Mesendoderm (in vitro differentiated cells): ENCODE measurements around the gene ADARB2.
A peak's percentile ranks its signal among the peaks of the same experiment; 100 is the strongest.
"Not testable (repeated sequence)": the region's sequence is repeated elsewhere in the genome, so short reads cannot be mapped to it uniquely, and the experiment has no call there.

Experiments
- DNase-seq: peaks from one replicate; pipeline ENCODE4 v3.0.0; 2013
- H2AK5ac ChIP-seq: 2 replicates; pipeline ENCODE4 v1.6.1; 2013; ENCODE audit warnings: low read length, inconsistent platforms
- H2BK120ac ChIP-seq: 2 replicates; pipeline ENCODE4 v1.6.1; 2013; ENCODE audit warnings: low read depth, mild to moderate bottlenecking, low read length, moderate library complexity, mixed read lengths
- H2BK15ac ChIP-seq: replicated peaks from 2 replicates; pipeline ENCODE4 v1.6.1; 2013; ENCODE audit warnings: low read depth, mild to moderate bottlenecking, moderate library complexity
- H2BK5ac ChIP-seq: 2 replicates; pipeline ENCODE4 v1.6.1; 2013; ENCODE audit warnings: low read length, inconsistent platforms
- H3K18ac ChIP-seq: 2 replicates; pipeline ENCODE4 v1.6.1; 2013; ENCODE audit warnings: mild to moderate bottlenecking, low read length, mixed read lengths
- H3K23ac ChIP-seq: one replicate; pipeline ENCODE4 v1.6.1; 2013; ENCODE audit warnings: low read length
- H3K27ac ChIP-seq: 2 replicates; pipeline ENCODE4 v1.5.1; 2013; ENCODE audit warnings: low read depth, mild to moderate bottlenecking, inconsistent platforms, low read length, moderate library complexity
- H3K27me3 ChIP-seq: 2 replicates; pipeline ENCODE4 v1.6.1; 2013; ENCODE audit warnings: low read length, control low read depth, mild to moderate bottlenecking, inconsistent platforms; ENCODE audit not compliant: insufficient read depth, poor library complexity
- H3K36me3 ChIP-seq: 2 replicates; pipeline ENCODE4 v1.6.1; 2013; ENCODE audit warnings: low read length, inconsistent platforms; ENCODE audit not compliant: control insufficient read depth, insufficient read depth
- H3K4ac ChIP-seq: one replicate; pipeline ENCODE4 v1.6.1; 2013; ENCODE audit warnings: low read depth, mild to moderate bottlenecking, low read length, moderate library complexity
- H3K4me1 ChIP-seq: 2 replicates; pipeline ENCODE4 v1.6.1; 2013; ENCODE audit warnings: low read depth, low read length, inconsistent platforms; ENCODE audit not compliant: control insufficient read depth
- H3K4me2 ChIP-seq: 2 replicates; pipeline ENCODE4 v1.6.1; 2013; ENCODE audit warnings: low read length
- H3K4me3 ChIP-seq: 2 replicates; pipeline ENCODE4 v1.5.1; 2013; ENCODE audit warnings: mild to moderate bottlenecking, low read length
- H3K56ac ChIP-seq: one replicate; pipeline ENCODE4 v1.6.1; 2013; ENCODE audit warnings: low read length
- H3K79me1 ChIP-seq: 2 replicates; pipeline ENCODE4 v1.6.1; 2013; ENCODE audit warnings: low read length, inconsistent platforms
- H3K79me2 ChIP-seq: 2 replicates; pipeline ENCODE4 v1.6.1; 2013; ENCODE audit warnings: mild to moderate bottlenecking, low read length; ENCODE audit not compliant: control insufficient read depth, insufficient read depth
- H3K9ac ChIP-seq: 2 replicates; pipeline ENCODE4 v1.6.1; 2013; ENCODE audit warnings: low read length, inconsistent platforms
- H4K5ac ChIP-seq: one replicate; pipeline ENCODE4 v1.6.1; 2013; ENCODE audit warnings: low read length
- H4K8ac ChIP-seq: one replicate; pipeline ENCODE4 v1.6.1; 2013; ENCODE audit warnings: low read depth, mild to moderate bottlenecking, control low read depth, low read length, moderate library complexity
- WGBS: extraction: QIAGEN DNeasy Blood & Tissue Kit; methylation state at CpG from one replicate; pipeline ENCODE4 v1.1.7; 2013; ENCODE audit warnings: low lambda C conversion rate, missing lambda C conversion rate; ENCODE audit not compliant: insufficient coverage; ENCODE audit errors: extremely low coverage; 5-methylcytosine and 5-hydroxymethylcytosine counted together

ADARB2 gene

GRCh38 chr10:1328161-1328823 lies 409.0 kb downstream of the ADARB2 start:
- H3K79me2 ChIP-seq, result no peaks in the 10 kb centered on the region
- no peak for DNase-seq
- H2BK120ac ChIP-seq, result no peak overlapping the region
- no peak overlapping the region for H3K18ac ChIP-seq
- no peak overlapping the region for H4K8ac ChIP-seq
- no peak overlapping the region for H2BK5ac ChIP-seq
- no peak overlapping the region for H4K5ac ChIP-seq
- no peak overlapping the region for H3K4me3 ChIP-seq
- no peak overlapping the region for H3K4ac ChIP-seq
- WGBS, result no CpG with 5 or more reads among the region's 15 CpGs
- H3K56ac ChIP-seq, result no peak overlapping the region
- no peaks in the 10 kb centered on the region for H3K79me1 ChIP-seq
- no peak overlapping the region for H3K27ac ChIP-seq
- no peak overlapping the region for H2BK15ac ChIP-seq
- H3K4me1 ChIP-seq, result no peaks in the 10 kb centered on the region
- H2AK5ac ChIP-seq, result no peak overlapping the region
- no peak overlapping the region for H3K23ac ChIP-seq
- H3K36me3 ChIP-seq, result no peaks in the 10 kb centered on the region
- H3K9ac ChIP-seq, result no peak overlapping the region
- no peaks in the 10 kb centered on the region for H3K27me3 ChIP-seq
- H3K4me2 ChIP-seq, result no peak overlapping the region

DNA sequence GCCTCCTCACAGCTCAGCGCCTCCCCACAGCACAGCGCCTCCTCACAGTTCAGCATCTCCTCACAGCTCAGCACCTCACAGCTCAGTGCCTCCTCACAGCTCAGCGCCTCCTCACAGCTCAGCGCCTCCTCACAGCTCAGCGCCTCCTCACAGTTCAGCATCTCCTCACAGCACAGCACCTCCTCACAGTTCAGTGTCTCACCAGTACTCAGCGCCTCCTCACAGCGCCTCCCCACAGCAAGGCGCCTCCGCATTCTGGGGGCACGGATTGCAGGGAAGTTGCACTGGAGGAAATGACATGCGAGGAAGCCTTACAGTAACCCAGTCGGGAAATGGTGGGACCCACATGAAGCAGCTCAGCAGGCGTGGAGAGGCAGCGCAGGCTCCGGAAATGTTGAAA lies 409.6 kb downstream of the ADARB2 start:
- H4K8ac ChIP-seq, result no peak overlapping the region
- no peaks in the 10 kb centered on the region for H3K4me1 ChIP-seq
- no peak overlapping the region for H3K23ac ChIP-seq
- H3K18ac ChIP-seq, result no peak overlapping the region
- H3K79me1 ChIP-seq, result no peaks in the 10 kb centered on the region
- no peak overlapping the region for H2BK15ac ChIP-seq
- no CpG with 5 or more reads among the region's 15 CpGs for WGBS
- H2BK120ac ChIP-seq, result no peak overlapping the region
- no peak overlapping the region for H3K56ac ChIP-seq
- no peak overlapping the region for H2AK5ac ChIP-seq
- H3K27me3 ChIP-seq, result no peaks in the 10 kb centered on the region
- no peak overlapping the region for H2BK5ac ChIP-seq
- no peaks in the 10 kb centered on the region for H3K36me3 ChIP-seq
- no peak overlapping the region for H3K27ac ChIP-seq
- H3K79me2 ChIP-seq, result no peaks in the 10 kb centered on the region
- H3K4ac ChIP-seq, result no peak overlapping the region
- no peak overlapping the region for H4K5ac ChIP-seq
- no peak for DNase-seq
- H3K4me3 ChIP-seq, result no peak overlapping the region
- no peak overlapping the region for H3K9ac ChIP-seq
- no peak overlapping the region for H3K4me2 ChIP-seq

- WGBS, result no CpG with 5 or more reads among the region's 20 CpGs
- H3K56ac ChIP-seq, H3K4me1 ChIP-seq: not testable (repeated sequence)
Observed at GRCh38 chr10:1326514-1326913, 410.8 kb downstream of the ADARB2 start.

DNA sequence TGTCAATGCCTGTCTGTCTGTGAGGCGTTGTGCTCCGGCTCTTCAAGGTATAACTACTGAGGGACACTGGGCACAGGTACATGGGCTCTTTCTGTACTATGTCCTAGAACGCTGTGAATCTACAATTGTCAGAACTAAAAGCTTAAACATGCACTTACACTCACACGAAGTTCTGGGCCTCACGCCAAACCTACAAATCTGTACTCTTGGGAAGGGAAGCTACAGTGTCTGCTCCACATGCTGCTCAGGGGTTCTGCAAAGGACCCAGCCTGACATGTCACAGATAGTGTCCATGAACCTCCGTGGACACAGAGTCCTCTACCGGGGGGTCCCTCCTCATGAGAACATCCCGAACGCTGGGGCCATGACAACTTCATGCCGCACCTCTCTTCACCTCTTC lies 412.4 kb downstream of the ADARB2 start:
- no peak overlapping the region for H3K4me2 ChIP-seq
- H3K27ac ChIP-seq, result no peak overlapping the region
- H2BK120ac ChIP-seq, result no peak overlapping the region
- H3K79me2 ChIP-seq, result no peaks in the 10 kb centered on the region
- H3K27me3 ChIP-seq, result no peaks in the 10 kb centered on the region
- no peak overlapping the region for H3K56ac ChIP-seq
- no peak overlapping the region for H2AK5ac ChIP-seq
- H4K5ac ChIP-seq, result no peak overlapping the region
- H4K8ac ChIP-seq, result no peak overlapping the region
- no peak overlapping the region for H3K4ac ChIP-seq
- H3K23ac ChIP-seq, result no peak overlapping the region
- no CpG with 5 or more reads among the region's 10 CpGs for WGBS
- no peak for DNase-seq
- no peak overlapping the region for H2BK15ac ChIP-seq
- no peaks in the 10 kb centered on the region for H3K4me1 ChIP-seq
- no peak overlapping the region for H3K9ac ChIP-seq
- no peak overlapping the region for H3K18ac ChIP-seq
- H3K4me3 ChIP-seq, result no peak overlapping the region
- H3K79me1 ChIP-seq, result no peaks in the 10 kb centered on the region
- no peaks in the 10 kb centered on the region for H3K36me3 ChIP-seq
- no peak overlapping the region for H2BK5ac ChIP-seq

More at GRCh38 chr10:1326514-1326913, 410.8 kb downstream of the ADARB2 start:
- not testable (repeated sequence) for H3K27ac ChIP-seq, H3K18ac ChIP-seq, H3K4me2 ChIP-seq, H2BK120ac ChIP-seq, H3K4me3 ChIP-seq, H3K27me3 ChIP-seq, H2BK5ac ChIP-seq, H4K8ac ChIP-seq, H3K79me2 ChIP-seq, H3K4ac ChIP-seq, H3K79me1 ChIP-seq, H2BK15ac ChIP-seq, H2AK5ac ChIP-seq, H3K36me3 ChIP-seq, H3K23ac ChIP-seq, H3K9ac ChIP-seq, H4K5ac ChIP-seq
- peak; percentile 41 for DNase-seq

DNA sequence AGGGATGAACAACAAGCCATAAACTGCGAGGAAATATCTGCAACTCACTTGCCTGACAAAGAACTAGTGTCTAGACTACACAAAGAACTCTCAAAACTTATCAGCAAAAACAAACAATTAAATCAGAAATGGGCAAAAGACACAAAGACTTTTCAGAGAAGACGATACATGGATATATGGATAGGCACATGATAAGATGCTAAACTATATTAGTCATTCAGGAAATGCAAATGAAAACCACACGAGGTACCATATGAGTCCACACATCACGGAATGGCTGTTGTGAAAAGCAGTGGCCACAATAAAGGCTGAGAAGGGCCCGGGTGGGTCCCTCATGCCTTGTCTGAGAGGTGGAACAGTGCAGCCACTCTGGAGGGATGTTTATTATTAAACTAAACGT lies 413.4 kb downstream of the ADARB2 start:
- no peak overlapping the region for H3K4ac ChIP-seq
- no peaks in the 10 kb centered on the region for H3K4me1 ChIP-seq
- H3K27ac ChIP-seq, result no peak overlapping the region
- H3K4me2 ChIP-seq, result no peak overlapping the region
- no peak overlapping the region for H3K56ac ChIP-seq
- DNase-seq, result no peak
- no peaks in the 10 kb centered on the region for H3K27me3 ChIP-seq
- H2BK15ac ChIP-seq, result no peak overlapping the region
- no peaks in the 10 kb centered on the region for H3K79me2 ChIP-seq
- WGBS, result no CpG with 5 or more reads among the region's 6 CpGs
- no peak overlapping the region for H3K18ac ChIP-seq
- no peaks in the 10 kb centered on the region for H3K36me3 ChIP-seq
- H2BK5ac ChIP-seq, result no peak overlapping the region
- no peak overlapping the region for H2AK5ac ChIP-seq
- no peak overlapping the region for H3K4me3 ChIP-seq
- no peak overlapping the region for H4K8ac ChIP-seq
- no peak overlapping the region for H2BK120ac ChIP-seq
- H4K5ac ChIP-seq, result no peak overlapping the region
- no peak overlapping the region for H3K9ac ChIP-seq
- no peak overlapping the region for H3K23ac ChIP-seq
- H3K79me1 ChIP-seq, result no peaks in the 10 kb centered on the region

DNA sequence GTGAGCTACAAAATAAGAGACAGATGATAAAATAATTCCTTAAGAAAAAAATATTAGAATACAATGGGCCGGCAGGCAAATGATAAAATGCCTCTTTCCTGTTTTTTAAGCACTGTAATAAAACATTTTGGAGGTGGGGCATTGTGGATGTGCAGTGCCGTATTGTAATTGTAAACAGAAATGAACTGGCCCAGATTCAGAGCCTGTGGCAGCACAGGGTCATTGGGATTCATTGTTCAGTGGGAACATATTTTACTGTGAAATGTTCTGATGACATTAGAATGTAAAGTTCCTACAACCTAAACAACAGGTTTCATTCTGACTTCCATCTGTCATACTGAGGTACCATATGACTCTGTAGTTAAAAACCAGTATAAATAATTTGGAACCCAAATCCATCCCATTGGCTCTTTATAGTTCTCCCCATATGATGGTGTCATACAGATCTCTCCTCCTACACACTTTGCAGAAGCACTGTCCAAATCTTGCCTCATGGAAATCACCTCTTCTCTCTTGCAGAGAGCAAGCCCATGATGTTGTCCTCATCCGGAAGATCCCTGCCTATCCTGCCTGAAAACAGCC lies 416.5 kb downstream of the ADARB2 start:
- Histone ChIP-seq H3K4me1 (no peaks in the 10 kb centered on the region), H3K79me1 (no peaks in the 10 kb centered on the region), H2BK120ac (no peak overlapping the region), H3K23ac (no peak overlapping the region), H3K36me3 (no peaks in the 10 kb centered on the region), H3K18ac (no peak overlapping the region), H2BK15ac (no peak overlapping the region), H2AK5ac (no peak overlapping the region), H3K4me3 (no peak overlapping the region), H3K4me2 (no peak overlapping the region), H3K4ac (no peak overlapping the region), H3K9ac (no peak overlapping the region), H3K79me2 (no peaks in the 10 kb centered on the region), H3K56ac (no peak overlapping the region), H4K5ac (no peak overlapping the region), H3K27me3 (no peaks in the 10 kb centered on the region), H3K27ac (no peak overlapping the region), H2BK5ac (no peak overlapping the region), H4K8ac (no peak overlapping the region)
- WGBS, result no CpG with 5 or more reads among the region's 3 CpGs
- DNase-seq, result no peak
